ENCODE measurements around the gene CTSH. TPM values are rescaled to one million over a fixed set of nuclear protein-coding genes. Genes with fewer than 3 reads are reported as not detected.
A peak's percentile ranks its signal among the peaks of the same experiment; 100 is the strongest.
"Not testable (repeated sequence)": the region's sequence is repeated elsewhere in the genome, so short reads cannot be mapped to it uniquely, and the experiment has no call there.

The CTSH gene
- total and polyA plus RNA-seq, 2 experiments from 2014 or later, result 19.7 to 19.9 TPM

- Histone ChIP-seq H3K79me2 (replicated peaks; ENCODE audit: insufficient read depth) (peaks cover 46% of the 10 kb centered on the region), H4K20me1 (replicated peaks; ENCODE audit: insufficient read depth) (peaks cover 58% of the 10 kb centered on the region), H3K36me3 (ENCODE audit: insufficient read depth) (peaks cover 61% of the 10 kb centered on the region), H3F3A (replicated peaks; ENCODE audit: low read depth) (peaks cover 40% of the 10 kb centered on the region), H3K27ac (ENCODE audit: low read depth) (peak overlapping the region; percentile 35; the same call in 1 of the 2 replicates)
- H3K4me3 Mint-ChIP-seq; H3K27me3 ChIP-seq (ENCODE audit: insufficient read depth); H2AFZ ChIP-seq; DNase-seq (ENCODE audit: low spot score); H3K4me3 ChIP-seq; ATAC-seq; H3K27ac Mint-ChIP-seq; H3K9me3 Mint-ChIP-seq; H3K9me2 ChIP-seq (ENCODE audit: insufficient read depth); H3K4me1 ChIP-seq (ENCODE audit: insufficient read depth); H3K4me2 ChIP-seq: not testable (repeated sequence)
- Mint-ChIP-seq H3K36me3 (ENCODE audit: low read depth) (peaks cover 85% of the 10 kb centered on the region), H3K4me1 (peaks cover 11% of the 10 kb centered on the region), H3K27me3 (ENCODE audit: insufficient read depth, low read depth, poor library complexity) (peaks cover 15% of the 10 kb centered on the region)
Measured at GRCh38 chr15:78902281-78903032, 42.4 kb downstream of the CTSH start.

- not testable (repeated sequence) for H3K9me3 Mint-ChIP-seq
Measured at GRCh38 chr15:78900819-78901533, 43.9 kb downstream of the CTSH start.

GRCh38 chr15:78898540-78898939 is 46.3 kb downstream of the CTSH start:
- H4K20me1 ChIP-seq (replicated peaks; ENCODE audit: insufficient read depth), result peaks cover 61% of the 10 kb centered on the region
- H3K36me3 ChIP-seq (ENCODE audit: insufficient read depth), result peaks cover 87% of the 10 kb centered on the region
- H3F3A ChIP-seq (replicated peaks; ENCODE audit: low read depth), result peaks cover 19% of the 10 kb centered on the region
- H2AFZ ChIP-seq, result no peak overlapping the region
- ATAC-seq (no peak), DNase-seq (ENCODE audit: low spot score) (no peak)
- no peaks in the 10 kb centered on the region for H3K9me2 ChIP-seq (ENCODE audit: insufficient read depth)
- H3K27me3 ChIP-seq (ENCODE audit: insufficient read depth), result no peaks in the 10 kb centered on the region
- H3K36me3 Mint-ChIP-seq (ENCODE audit: low read depth), result peaks cover 98% of the 10 kb centered on the region
- no peak overlapping the region for H3K4me3 ChIP-seq
- peaks cover 2% of the 10 kb centered on the region; the same call in 1 of the 3 replicates for H3K4me1 Mint-ChIP-seq
- peaks cover 7% of the 10 kb centered on the region for H3K27me3 Mint-ChIP-seq (ENCODE audit: insufficient read depth, low read depth, poor library complexity)
- H3K9me3 Mint-ChIP-seq, result no peaks in the 10 kb centered on the region
- no peak overlapping the region for H3K4me3 Mint-ChIP-seq
- no peak overlapping the region for H3K4me2 ChIP-seq
- no peak overlapping the region for H3K27ac ChIP-seq (ENCODE audit: low read depth)
- H3K79me2 ChIP-seq (replicated peaks; ENCODE audit: insufficient read depth), result peaks cover 84% of the 10 kb centered on the region
- no peaks in the 10 kb centered on the region for H3K4me1 ChIP-seq (ENCODE audit: insufficient read depth)
- peak overlapping the region; percentile 48; the same call in 1 of the 2 replicates for H3K27ac Mint-ChIP-seq
- TF ChIP-seq EZH2phosphoT487 (IDR thresholded peaks at IDR 0.05; ENCODE audit: unreplicated experiment) (no peak), STAT1 (IDR thresholded peaks at IDR 0.05; ENCODE audit: unreplicated experiment) (no peak), ZNF114 (CRISPR knock-in tag; IDR thresholded peaks at IDR 0.05) (no peak), ETS1 (IDR thresholded peaks at IDR 0.05) (no peak), REST (IDR thresholded peaks at IDR 0.05; ENCODE audit: unreplicated experiment) (no peak), NANOG (IDR thresholded peaks at IDR 0.05; ENCODE audit: borderline replicate concordance) (no peak), CREB1 (CRISPR knock-in tag; IDR thresholded peaks at IDR 0.05; ENCODE audit: low read depth) (no peak), JUNB (IDR thresholded peaks at IDR 0.05; ENCODE audit: unreplicated experiment) (no peak), ZNF331 (CRISPR knock-in tag; IDR thresholded peaks at IDR 0.05; ENCODE audit: low read depth) (no peak)
- TF ChIP-seq, protein P1, sequence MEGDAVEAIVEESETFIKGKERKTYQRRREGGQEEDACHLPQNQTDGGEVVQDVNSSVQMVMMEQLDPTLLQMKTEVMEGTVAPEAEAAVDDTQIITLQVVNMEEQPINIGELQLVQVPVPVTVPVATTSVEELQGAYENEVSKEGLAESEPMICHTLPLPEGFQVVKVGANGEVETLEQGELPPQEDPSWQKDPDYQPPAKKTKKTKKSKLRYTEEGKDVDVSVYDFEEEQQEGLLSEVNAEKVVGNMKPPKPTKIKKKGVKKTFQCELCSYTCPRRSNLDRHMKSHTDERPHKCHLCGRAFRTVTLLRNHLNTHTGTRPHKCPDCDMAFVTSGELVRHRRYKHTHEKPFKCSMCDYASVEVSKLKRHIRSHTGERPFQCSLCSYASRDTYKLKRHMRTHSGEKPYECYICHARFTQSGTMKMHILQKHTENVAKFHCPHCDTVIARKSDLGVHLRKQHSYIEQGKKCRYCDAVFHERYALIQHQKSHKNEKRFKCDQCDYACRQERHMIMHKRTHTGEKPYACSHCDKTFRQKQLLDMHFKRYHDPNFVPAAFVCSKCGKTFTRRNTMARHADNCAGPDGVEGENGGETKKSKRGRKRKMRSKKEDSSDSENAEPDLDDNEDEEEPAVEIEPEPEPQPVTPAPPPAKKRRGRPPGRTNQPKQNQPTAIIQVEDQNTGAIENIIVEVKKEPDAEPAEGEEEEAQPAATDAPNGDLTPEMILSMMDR (conservative IDR thresholded peaks at IDR 0.05; ENCODE audit: low read depth in 2 of 2), result no peak

More at GRCh38 chr15:78900819-78901533, 43.9 kb downstream of the CTSH start:
- H3K4me1 Mint-ChIP-seq; DNase-seq (ENCODE audit: low spot score); H3K27ac ChIP-seq (ENCODE audit: low read depth); H3K27ac Mint-ChIP-seq; H3K4me3 Mint-ChIP-seq; ATAC-seq; H3K4me2 ChIP-seq; H3K9me2 ChIP-seq (ENCODE audit: insufficient read depth); H3K4me3 ChIP-seq; H3K27me3 ChIP-seq (ENCODE audit: insufficient read depth); H2AFZ ChIP-seq; H3K4me1 ChIP-seq (ENCODE audit: insufficient read depth): not testable (repeated sequence)
- Mint-ChIP-seq H3K27me3 (ENCODE audit: insufficient read depth, low read depth, poor library complexity) (peaks cover 15% of the 10 kb centered on the region), H3K36me3 (ENCODE audit: low read depth) (peaks cover 94% of the 10 kb centered on the region)
- H4K20me1 ChIP-seq (replicated peaks; ENCODE audit: insufficient read depth), result peaks cover 54% of the 10 kb centered on the region
- H3K36me3 ChIP-seq (ENCODE audit: insufficient read depth), result peaks cover 76% of the 10 kb centered on the region
- peaks cover 30% of the 10 kb centered on the region for H3F3A ChIP-seq (replicated peaks; ENCODE audit: low read depth)
- peaks cover 59% of the 10 kb centered on the region for H3K79me2 ChIP-seq (replicated peaks; ENCODE audit: insufficient read depth)
